Activated T-cell treated with anti-CD3 and anti-CD28 coated beads for 1 hour (primary cell): ENCODE results near the gene C12orf75.
"Not testable (repeated sequence)": the region's sequence is repeated elsewhere in the genome, so short reads cannot be mapped to it uniquely, and the experiment has no call there.

Experiments used
- DNase-seq: peaks from one replicate; pipeline ENCODE4 v3.0.0-alpha.2; 2020; ENCODE audit warnings: low read depth

C12orf75 gene

DNA sequence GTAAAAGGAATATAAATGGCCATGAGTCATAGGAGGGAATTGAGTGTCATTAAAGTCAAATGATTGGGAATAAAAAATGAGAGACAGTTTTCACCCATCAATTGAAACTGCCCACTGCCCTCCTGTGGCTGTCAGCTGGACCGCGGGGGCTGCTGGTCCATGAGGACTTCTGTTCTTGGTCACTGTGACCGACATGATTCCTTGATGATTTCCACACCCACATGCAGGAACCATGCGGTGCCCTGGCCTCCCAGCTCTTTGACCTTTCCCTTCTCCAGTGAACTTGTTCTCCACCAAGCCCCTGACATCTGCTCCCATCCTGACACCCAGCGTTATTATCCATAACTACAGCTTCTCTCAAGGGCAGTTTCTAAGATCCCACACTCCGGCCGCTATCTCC, 48.4 kb downstream of the C12orf75 start:
- no peak for DNase-seq

GRCh38 chr12:105382771-105383622, 52.5 kb downstream of the C12orf75 start:
- no peak for DNase-seq

- no peak for DNase-seq
Observed at GRCh38 chr12:105384220-105384619, 53.7 kb downstream of the C12orf75 start.

DNA sequence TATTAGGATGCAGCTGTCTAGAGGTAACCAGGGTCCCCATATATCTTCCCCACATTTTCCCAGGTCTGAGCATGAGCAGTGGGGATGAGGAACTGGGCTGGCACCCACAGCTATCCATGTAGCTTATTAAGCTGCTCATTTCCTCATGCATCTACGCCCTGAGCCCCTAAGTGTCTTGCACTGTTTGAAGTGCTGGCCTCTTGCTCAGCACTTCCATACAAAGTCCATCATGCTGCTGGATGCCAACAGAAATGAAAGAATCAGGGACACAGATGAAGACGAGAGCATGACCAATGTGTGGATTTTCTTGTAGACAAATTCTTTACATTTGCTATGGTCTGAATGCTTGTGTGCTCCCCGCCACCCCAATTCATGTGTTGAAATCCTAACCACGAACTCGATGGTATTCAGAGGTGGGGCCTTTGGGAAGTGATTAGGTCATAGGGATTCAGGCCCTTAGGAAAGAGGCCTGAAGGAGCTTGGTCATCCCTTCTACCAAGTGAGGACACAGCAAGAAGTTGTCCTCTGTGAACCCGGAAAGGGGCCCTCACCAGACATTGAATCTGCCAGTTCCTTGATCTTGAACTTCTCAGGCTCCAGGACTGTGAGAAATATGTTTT, 54.5 kb downstream of the C12orf75 start:
- DNase-seq: no peak

DNA sequence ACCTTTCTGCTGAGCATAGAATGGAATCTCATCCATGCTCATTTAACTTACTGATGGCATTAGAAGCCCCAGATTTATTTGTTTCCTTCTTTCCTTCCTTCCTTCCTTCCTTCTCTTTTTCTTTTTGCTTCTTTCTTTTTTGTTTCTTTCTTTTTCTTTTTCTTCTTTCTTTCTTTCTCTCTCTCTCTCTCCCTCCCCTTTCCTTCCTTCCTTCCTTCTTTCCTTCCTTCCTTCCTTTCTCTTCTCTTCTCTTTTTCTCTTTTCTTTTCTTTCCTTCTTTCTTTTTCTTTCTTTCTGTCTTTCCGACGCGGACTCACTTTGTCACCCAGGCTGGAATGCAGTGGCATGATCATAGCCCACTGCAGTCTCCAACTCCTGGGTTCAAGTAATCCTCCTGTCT, 55.9 kb downstream of the C12orf75 start:
- no peak for DNase-seq

DNA sequence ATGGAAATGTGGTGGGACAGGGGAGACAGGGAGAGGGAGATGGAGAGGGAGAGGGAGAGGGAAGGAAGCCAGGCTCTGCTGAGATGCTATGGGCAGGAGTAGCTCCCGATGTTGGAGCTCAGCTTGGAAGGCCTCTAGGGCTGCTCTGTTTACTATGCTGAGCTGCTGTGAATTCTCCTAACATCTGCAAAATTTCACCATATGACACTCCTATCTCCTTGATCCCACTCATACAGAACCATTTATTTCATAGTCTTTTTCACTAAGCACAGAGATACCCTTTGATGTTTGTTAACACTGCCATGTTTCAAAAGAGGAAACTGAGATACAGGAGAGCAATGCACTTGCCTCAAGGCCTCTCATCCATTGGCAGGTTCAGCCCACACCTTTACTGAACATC, 60.7 kb downstream of the C12orf75 start:
- DNase-seq: no peak

DNA sequence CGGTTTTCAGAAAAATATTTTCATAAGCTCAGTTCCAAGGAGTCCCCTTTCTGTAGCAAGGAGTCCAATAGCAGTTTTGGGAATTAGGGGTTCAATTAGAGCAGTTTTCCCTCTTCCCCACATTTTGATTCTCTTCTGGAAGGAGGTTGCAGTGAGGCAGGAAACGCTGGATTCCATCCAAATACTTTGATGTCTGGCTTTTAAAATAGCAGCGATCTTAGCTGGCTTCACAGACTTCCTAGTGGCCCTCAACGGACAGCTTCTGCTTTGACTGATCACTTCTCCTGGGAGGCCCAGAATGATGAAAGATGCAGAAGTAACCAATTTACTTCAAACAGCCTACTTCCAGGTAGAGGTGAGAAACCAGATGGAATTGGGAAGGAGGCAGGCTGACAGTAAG, 63.1 kb downstream of the C12orf75 start:
- no peak for DNase-seq

GRCh38 chr12:105396024-105396423, 65.5 kb downstream of the C12orf75 start:
- no peak for DNase-seq

DNA sequence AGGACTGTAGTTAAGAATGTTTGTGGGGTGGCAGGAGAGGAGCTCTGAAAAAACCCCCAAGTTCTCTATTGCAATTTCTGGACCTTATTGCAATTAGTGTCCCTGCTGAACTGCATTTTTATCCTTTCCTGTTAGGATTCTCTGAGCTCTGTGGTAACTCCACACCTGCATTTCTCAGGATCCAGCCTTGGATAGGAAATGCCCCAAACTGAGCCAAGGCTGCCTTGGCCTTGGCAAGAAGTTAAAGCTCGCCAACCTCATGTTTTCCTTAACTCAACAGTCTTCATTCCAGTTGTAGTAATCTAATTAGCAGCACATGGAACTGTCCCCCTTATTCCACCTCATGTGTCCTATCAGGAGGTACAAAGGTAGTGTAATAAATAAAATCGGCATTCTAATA, 66.5 kb downstream of the C12orf75 start:
- DNase-seq: no peak

DNA sequence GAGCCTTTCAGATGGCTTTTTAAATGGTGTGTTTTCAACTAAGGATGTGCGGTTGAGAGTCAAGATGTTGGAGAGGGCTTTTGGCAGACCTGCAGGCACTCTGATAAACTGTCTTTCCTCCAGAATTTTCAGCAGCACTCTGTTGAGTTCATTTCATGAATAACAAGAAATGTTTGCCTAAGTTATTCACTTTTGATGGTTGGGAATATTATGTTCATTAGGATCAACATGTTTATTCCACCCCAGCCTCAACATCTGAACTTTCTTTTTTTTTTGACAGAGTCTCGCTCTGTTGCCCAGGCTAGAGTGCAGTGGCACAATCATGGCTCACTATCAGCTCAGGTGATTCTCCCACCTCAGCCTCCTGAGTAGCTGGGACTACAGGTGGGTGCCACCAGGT, 68.4 kb downstream of the C12orf75 start:
- no peak for DNase-seq

DNA sequence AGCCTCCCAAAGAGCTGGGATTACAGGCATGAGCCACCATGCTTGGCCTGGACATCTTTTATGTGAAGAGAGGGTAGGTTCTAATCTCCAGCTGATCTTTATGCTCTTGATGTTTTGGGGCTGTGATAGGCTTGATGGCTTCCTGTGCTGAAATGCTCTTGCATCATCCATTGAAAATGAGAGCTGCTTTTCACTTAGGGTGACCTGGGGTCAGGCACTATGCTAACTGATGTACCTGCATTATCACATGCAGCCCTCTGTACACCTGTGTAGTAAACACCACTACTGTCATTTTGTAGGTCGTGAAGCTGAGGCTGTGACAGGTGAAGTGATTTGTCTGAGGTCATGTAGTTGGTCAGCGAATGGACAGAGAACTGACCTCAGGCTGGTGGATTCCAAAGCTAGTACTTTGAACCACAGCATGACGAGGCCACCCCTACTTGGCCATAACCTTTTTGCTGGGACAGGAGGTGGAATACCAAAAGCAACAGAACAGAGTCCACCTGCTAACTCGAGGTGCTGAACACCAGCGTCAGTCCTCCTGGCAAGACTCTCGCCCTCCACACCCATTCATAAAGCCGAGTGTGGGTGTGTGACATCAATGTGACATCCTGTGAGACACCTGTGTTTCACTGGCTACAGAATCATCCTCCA, 69.1 kb downstream of the C12orf75 start:
- DNase-seq: no peak

DNA sequence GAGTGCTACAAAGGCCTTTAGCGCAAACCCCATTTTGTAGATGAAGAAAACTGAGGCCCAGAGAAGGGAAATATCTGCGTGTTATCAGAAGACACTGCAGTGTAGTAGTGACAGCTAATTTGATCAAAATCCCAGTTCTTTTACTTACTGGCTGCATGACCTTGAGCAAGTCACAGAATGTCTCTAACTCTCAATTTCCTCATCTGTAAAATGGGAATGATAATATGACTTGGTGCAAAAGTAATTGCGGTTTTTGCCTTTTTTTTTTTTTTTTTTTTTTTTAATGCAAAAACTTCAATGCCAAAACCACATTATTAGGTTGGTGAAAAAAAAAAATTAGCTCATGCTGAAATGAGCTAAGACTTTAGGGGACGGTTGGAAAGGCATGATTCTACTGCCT, 69.7 kb downstream of the C12orf75 start:
- DNase-seq: no peak

DNA sequence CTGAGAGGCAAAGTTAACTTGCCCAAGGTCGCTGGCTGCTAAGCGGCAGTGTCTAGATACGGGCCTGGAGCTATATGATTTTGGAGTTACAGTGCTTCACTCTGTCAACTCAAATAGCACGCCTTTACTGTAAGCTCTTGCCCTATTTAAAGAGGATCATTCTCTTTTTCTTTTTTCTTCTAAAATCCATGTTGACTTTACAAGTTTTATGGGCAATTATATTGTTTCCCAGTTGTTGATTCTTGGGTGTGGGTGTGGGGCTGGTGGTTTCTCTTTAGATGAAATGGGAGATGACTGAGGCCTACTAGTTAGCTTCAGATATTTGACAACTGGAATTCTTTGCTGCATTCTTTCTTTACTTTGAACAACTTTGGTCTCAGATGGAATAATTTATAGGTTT, 70.7 kb downstream of the C12orf75 start:
- DNase-seq: no peak

DNA sequence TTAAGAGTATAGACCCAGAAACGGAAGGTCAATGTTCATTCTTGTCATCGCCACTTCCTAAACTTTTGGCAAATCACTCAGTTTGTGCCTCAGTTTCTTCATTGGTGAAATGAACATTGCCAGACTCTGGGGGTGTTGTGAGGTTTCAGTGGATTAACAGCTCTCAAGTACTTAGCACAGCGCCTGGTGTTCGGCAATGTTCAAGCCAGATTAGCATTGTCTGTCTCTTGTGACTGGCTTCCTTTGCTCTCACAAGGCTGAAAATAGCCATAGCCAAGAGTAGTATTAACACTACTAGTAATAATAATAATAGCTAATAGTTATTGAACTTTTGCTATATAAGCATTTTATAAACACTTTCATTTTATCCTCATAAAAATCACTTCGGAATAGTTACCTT, 71.9 kb downstream of the C12orf75 start:
- no peak for DNase-seq

DNA sequence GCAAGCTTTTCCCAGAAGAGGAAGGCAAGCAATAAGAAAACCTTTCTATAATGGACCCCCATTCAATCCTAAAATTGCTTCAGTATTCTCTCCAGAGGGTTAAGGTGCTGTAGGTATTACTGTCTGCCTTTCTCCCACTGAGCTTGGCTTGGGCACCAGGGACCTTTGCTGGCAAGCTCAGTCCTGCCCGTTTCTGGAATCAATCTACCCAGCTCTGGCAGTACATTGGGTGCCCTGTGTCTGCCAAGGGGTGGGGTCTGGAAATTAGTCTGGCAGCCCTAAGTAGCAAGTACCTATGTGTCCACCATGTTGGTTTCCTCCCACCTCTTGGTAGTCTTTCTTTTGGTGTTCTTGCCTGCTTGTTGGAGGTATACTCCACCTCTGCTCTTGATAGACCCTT, 72.6 kb downstream of the C12orf75 start:
- no peak for DNase-seq

DNA sequence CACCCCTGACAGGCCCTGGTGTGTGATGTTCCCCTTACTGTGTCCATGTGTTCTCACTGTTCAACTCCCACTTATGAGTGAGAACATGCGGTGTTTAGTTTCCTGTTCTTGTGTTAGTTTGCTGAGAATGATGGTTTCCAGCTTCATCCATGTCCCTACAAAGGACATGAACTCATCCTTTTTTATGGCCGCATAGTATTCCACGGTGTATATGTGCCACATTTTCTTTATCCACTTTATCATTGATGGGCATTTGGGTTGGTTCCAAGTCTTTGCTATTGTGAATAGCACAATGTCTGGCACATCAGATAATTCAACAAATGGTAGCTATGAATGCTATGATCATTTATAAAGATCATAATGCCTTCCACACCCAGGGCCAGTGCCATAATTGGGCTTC, 73.6 kb downstream of the C12orf75 start:
- not testable (repeated sequence) for DNase-seq

DNA sequence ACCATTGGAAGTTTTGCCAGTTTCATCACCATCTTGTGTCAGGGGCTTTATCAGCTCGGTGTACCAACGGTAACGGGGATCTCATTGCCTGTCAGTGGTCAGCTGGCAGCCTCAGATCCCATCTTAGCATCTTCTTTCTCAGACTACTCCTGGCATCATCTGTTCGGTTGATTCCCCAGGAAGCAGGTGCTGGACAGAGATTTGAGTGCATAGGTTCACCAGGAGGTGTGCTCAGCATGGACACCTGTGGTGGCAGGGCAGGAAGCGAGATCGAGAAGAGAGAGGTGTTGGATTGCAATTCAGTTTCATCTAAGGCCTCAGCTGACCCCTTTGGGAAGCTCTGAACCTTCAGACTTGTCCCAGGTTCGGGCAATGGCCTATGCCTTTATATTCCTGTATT, 76.0 kb downstream of the C12orf75 start:
- DNase-seq: no peak

DNA sequence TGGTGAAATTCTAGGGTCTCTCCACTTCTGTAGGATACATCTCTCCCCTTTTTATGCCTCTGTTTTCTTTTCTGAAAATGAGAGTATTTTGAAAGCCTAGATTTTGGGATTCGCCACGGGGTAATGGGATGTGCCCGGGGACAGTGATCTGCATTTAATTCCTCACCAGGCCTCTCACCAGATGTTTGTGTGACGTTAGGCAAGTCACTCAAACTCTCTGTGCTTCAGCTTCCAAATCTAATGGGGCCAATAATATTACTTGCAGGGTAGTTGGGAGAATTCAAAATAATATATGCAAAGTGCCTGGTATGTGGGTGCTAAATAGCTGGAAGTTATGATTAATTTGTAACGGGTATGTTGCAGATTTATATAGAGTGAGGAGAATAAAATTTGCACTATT, 78.8 kb downstream of the C12orf75 start:
- DNase-seq: no peak

GRCh38 chr12:105409801-105410471, 79.4 kb downstream of the C12orf75 start:
- DNase-seq: no peak

DNA sequence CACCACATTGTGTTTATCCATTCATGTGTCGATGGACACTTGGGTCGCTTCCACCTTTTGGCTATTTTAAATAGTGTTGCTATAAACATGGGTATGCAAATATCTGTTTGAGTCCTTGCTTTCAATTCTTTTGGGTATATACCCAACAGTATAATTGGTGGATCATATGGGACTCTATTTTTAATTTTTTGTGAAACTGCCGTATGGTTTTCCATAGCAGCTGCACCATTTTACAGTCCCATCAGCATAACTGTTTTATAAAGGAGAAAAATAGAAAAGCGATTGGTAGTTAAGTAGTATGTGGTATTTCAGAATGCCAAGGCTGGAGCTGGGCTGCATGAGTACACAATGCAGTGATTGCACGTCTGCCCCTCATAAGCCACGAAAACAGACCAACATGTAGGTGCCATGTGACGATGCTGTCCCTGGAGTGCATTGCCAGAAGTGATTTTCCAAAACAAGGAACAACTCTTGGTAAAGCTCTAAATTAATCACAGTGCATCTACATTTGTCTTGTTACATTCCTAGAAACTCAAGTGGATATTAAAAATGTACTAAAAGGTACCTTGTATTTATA, 83.5 kb downstream of the C12orf75 start:
- DNase-seq: no peak

DNA sequence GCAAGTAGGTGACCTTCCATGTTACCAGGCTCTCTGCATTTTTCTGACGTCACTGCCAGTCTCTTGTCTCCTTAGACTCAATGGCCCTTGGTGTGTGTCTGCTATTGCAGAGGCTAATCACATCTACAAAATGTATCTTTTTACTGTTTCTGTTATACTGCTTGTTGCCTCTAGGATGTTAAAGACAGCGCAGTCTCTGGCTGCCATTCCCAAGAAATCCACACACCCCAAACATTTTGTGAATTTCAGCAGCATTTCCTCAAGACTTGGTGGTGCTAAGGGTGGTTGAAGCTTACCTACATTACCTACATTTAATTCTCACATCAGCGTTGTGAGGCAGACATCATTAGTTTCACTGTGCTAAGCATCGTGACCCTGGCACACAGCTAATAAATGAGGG, 87.2 kb downstream of the C12orf75 start:
- no peak for DNase-seq

GRCh38 chr12:105418229-105418628, 87.7 kb downstream of the C12orf75 start:
- DNase-seq: no peak
